Liver (tissue), 9 donors: ENCODE data around the gene DNAAF3. TPM values are rescaled to one million over a fixed set of nuclear protein-coding genes. Genes with fewer than 3 reads are reported as not detected.

Experiments used
- DNase-seq: peaks from one replicate; pipeline ENCODE4 v3.0.0-alpha.2; 2017; ENCODE audit warnings: low spot score
- H3K27ac ChIP-seq, 2 donors: one replicate each; pipeline ENCODE4 v1.7.0; 2013; ENCODE audit warnings: inconsistent platforms in 2 of 2, low read length in 2 of 2, control low read depth in 1 of 2, low read depth in 1 of 2, mild to moderate bottlenecking in 1 of 2
- H3K27me3 ChIP-seq, 4 donors: one replicate each; pipeline versions ENCODE4 v1.6.1 to v1.7.0; 2013; ENCODE audit warnings: low read length in 3 of 4, inconsistent platforms in 1 of 4, mild to moderate bottlenecking in 1 of 4, moderate library complexity in 1 of 4; ENCODE audit not compliant: control insufficient read depth in 4 of 4, insufficient read depth in 4 of 4
- H3K36me3 ChIP-seq, 4 donors: one replicate each; pipeline versions ENCODE4 v1.6.1 to v1.7.0; 2013; ENCODE audit warnings: low read length in 3 of 4, mild to moderate bottlenecking in 3 of 4, low read depth in 1 of 4, moderate library complexity in 1 of 4; ENCODE audit not compliant: control insufficient read depth in 4 of 4, insufficient read depth in 3 of 4
- H3K4me1 ChIP-seq, 4 donors: one replicate each; pipeline versions ENCODE4 v1.6.1 to v1.7.0; 2013; ENCODE audit warnings: low read length in 3 of 4, mild to moderate bottlenecking in 3 of 4, moderate library complexity in 1 of 4; ENCODE audit not compliant: control insufficient read depth in 4 of 4, insufficient read depth in 4 of 4
- H3K4me3 ChIP-seq, 3 donors: one replicate each; pipeline versions ENCODE4 v1.6.1 to v1.7.0; 2013; ENCODE audit warnings: low read length in 3 of 3, control low read depth in 1 of 3, low read depth in 1 of 3, mild to moderate bottlenecking in 1 of 3
- H3K9ac ChIP-seq, 2 donors: one replicate each; pipeline ENCODE4 v1.7.0; 2013; ENCODE audit warnings: low read length in 2 of 2, mild to moderate bottlenecking in 2 of 2, moderate library complexity in 2 of 2, control low read depth in 1 of 2, low read depth in 1 of 2
- H3K9me3 ChIP-seq, 4 donors: one replicate each; pipeline versions ENCODE4 v1.6.1 to v1.7.0; 2013; ENCODE audit warnings: low read length in 3 of 4; ENCODE audit not compliant: control insufficient read depth in 4 of 4
- ATF3 ChIP-seq: IDR thresholded peaks from 2 replicates; pipeline ENCODE4 v1.6.1; 2016; ENCODE audit warnings: antibody characterized with exemption
- CTCF ChIP-seq: fragments of 150-350 bp; IDR thresholded peaks from 2 replicates; pipeline ENCODE4 v1.5.1; 2017; ENCODE audit warnings: improper control_type of control experiment, low read depth, low read length; ENCODE audit not compliant: missing input control
- EGR1 ChIP-seq, 2 donors: IDR thresholded peaks; 2 replicates each; pipeline ENCODE4 v1.6.1; 2016 to 2018; ENCODE audit warnings: antibody characterized with exemption in 2 of 2, low read depth in 2 of 2
- FOXA1 ChIP-seq: IDR thresholded peaks from 2 replicates; pipeline ENCODE4 v1.6.1; 2016; ENCODE audit warnings: antibody characterized with exemption
- FOXA2 ChIP-seq: IDR thresholded peaks from 2 replicates; pipeline ENCODE4 v1.6.1; 2016; ENCODE audit warnings: antibody characterized with exemption
- GABPA ChIP-seq, 2 donors: IDR thresholded peaks in 1 of 2; conservative IDR thresholded peaks in 1 of 2; 2 replicates each; pipeline ENCODE4 v1.6.1; 2016; ENCODE audit warnings: antibody characterized with exemption in 2 of 2, mild to moderate bottlenecking in 1 of 2, moderate library complexity in 1 of 2
- HNF4A ChIP-seq, 2 donors: conservative IDR thresholded peaks; 2 replicates each; pipeline ENCODE4 v1.6.1; 2016; ENCODE audit warnings: antibody characterized with exemption in 2 of 2, mild to moderate bottlenecking in 2 of 2
- HNF4G ChIP-seq: IDR thresholded peaks from 2 replicates; pipeline ENCODE4 v1.6.1; 2016; ENCODE audit warnings: antibody characterized with exemption
- JUND ChIP-seq, 2 donors: IDR thresholded peaks; 2 replicates each; pipeline ENCODE4 v1.6.1; 2016; ENCODE audit warnings: antibody characterized with exemption in 2 of 2
- MAX ChIP-seq: IDR thresholded peaks from 2 replicates; pipeline ENCODE4 v1.6.1; 2016; ENCODE audit warnings: antibody characterized with exemption
- NR2F2 ChIP-seq: IDR thresholded peaks from 2 replicates; pipeline ENCODE4 v1.6.1; 2016; ENCODE audit warnings: antibody characterized with exemption
- RAD21 ChIP-seq, 2 donors: IDR thresholded peaks; 2 replicates each; pipeline ENCODE4 v1.6.1; 2016; ENCODE audit warnings: antibody characterized with exemption in 2 of 2, mild to moderate bottlenecking in 2 of 2
- REST ChIP-seq: IDR thresholded peaks from 2 replicates; pipeline ENCODE4 v1.6.1; 2016; ENCODE audit warnings: antibody characterized with exemption, mild to moderate bottlenecking
- RXRA ChIP-seq, 2 donors: IDR thresholded peaks; 2 replicates each; pipeline ENCODE4 v1.6.1; 2017 to 2018; ENCODE audit warnings: antibody characterized with exemption in 2 of 2, mild to moderate bottlenecking in 1 of 2
- SP1 ChIP-seq: IDR thresholded peaks from 2 replicates; pipeline ENCODE4 v1.6.1; 2018; ENCODE audit warnings: antibody characterized with exemption, mild to moderate bottlenecking
- TAF1 ChIP-seq: conservative IDR thresholded peaks from 2 replicates; pipeline ENCODE4 v1.6.1; 2016; ENCODE audit warnings: antibody characterized with exemption, mild to moderate bottlenecking
- YY1 ChIP-seq: IDR thresholded peaks from 2 replicates; pipeline ENCODE4 v1.6.1; 2016; ENCODE audit warnings: antibody characterized with exemption, mild to moderate bottlenecking
- ZBTB33 ChIP-seq: IDR thresholded peaks from 2 replicates; pipeline ENCODE4 v1.6.1; 2016; ENCODE audit warnings: antibody characterized with exemption
- WGBS: extraction: QIAGEN DNeasy Blood & Tissue Kit; methylation state at CpG from one replicate; pipeline ENCODE4 v1.1.7; 2013; 5-methylcytosine and 5-hydroxymethylcytosine counted together
- polyA plus RNA-seq, 2 donors: library from polyadenylated mRNA; stranded (reverse) in 1 of 2; unstranded in 1 of 2; fragments of 200-250 nt in 1 of 2; fragments of >200 nt in 1 of 2; fragmentation: Nextera tagmentation in 1 of 2; extraction: Ambion mirVana in 1 of 2; gene quantifications; one replicate each; pipeline versions ENCODE4 v1.2.1 to v1.2.3, GENCODE V29; 2013 to 2015
- total RNA-seq, 2 donors: library from RNA; depleted of rRNA; stranded (reverse); fragments of >200 nt; gene quantifications; one replicate each; pipeline ENCODE4 v1.2.3, GENCODE V29; 2014
- donor health status: healthy.
- donor health status: healthy.
- donor health status: healthy.
- donor health status: healthy.
- donor health status: healthy.

The DNAAF3 gene
- total and polyA plus RNA-seq, 4 donors = 0.18 to 0.64 (median 0.37) TPM

GRCh38 chr19:55197528-55197927, 31.1 kb upstream of the DNAAF3 start:
- H3K9me3 ChIP-seq = no peaks in the 10 kb centered on the region
- WGBS = 83% methylated on average over 4 of the region's 4 CpGs
- no peaks in the 10 kb centered on the region for H3K4me1 ChIP-seq
- no peak for TF ChIP-seq TAF1
- TF ChIP-seq EGR1 (IDR thresholded peaks at IDR 0.05; ENCODE audit: low read depth in 2 of 2) = no peak
- no peak for TF ChIP-seq RAD21 (IDR thresholded peaks at IDR 0.05)
- TF ChIP-seq YY1 = no peak
- no peak for TF ChIP-seq CTCF
- TF ChIP-seq REST = no peak
- no peak for TF ChIP-seq JUND (IDR thresholded peaks at IDR 0.05)
- no peak for TF ChIP-seq MAX
- TF ChIP-seq HNF4A (conservative IDR thresholded peaks at IDR 0.05) = no peak
- no peak for TF ChIP-seq FOXA1
- TF ChIP-seq ATF3 = no peak
- TF ChIP-seq NR2F2 = no peak
- TF ChIP-seq GABPA (IDR thresholded peaks at IDR 0.05 in 1 of 2, conservative IDR thresholded peaks at IDR 0.05 in 1 of 2) = no peak
- no peak for TF ChIP-seq RXRA (IDR thresholded peaks at IDR 0.05)
- TF ChIP-seq FOXA2 = no peak
- no peak for TF ChIP-seq ZBTB33
- no peak for TF ChIP-seq SP1
- H3K27me3 ChIP-seq = no peaks in the 10 kb centered on the region
- peaks cover 0 to 3% (median 1%) of the 10 kb centered on the region in 4 donors for H3K36me3 ChIP-seq
- no peak overlapping the region for H3K27ac ChIP-seq
- H3K4me3 ChIP-seq = no peak overlapping the region
- DNase-seq = no peak
- H3K9ac ChIP-seq = no peak overlapping the region

DNA sequence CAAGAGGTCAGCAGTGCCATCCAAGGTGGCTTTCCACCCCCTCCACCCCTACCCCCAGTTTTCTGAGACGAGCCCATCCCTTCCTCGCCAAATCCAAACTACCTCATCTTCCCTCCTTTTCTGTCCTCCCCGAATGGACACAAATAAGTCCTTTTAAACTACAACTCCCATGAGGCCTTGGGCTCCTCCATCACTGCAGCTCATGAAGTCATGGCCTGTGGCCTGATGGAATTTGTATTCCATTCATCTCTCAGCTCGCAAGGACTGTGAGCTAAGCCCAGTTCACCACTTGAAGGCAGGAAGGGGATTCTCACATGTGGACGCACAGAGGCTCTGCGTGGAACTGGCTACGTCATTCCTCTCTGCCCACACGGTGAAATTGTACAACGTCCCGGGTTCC, 30.4 kb upstream of the DNAAF3 start:
- Histone ChIP-seq H3K36me3 (peaks cover 0 to 3% (median 1%) of the 10 kb centered on the region in 4 donors), H3K9ac (no peak overlapping the region), H3K4me1 (no peaks in the 10 kb centered on the region), H3K9me3 (no peaks in the 10 kb centered on the region), H3K27me3 (no peaks in the 10 kb centered on the region), H3K27ac (no peak overlapping the region), H3K4me3 (no peak overlapping the region)
- 94% methylated on average over 10 of the region's 10 CpGs for WGBS
- no peak for TF ChIP-seq HNF4A (conservative IDR thresholded peaks at IDR 0.05)
- TF ChIP-seq EGR1 (IDR thresholded peaks at IDR 0.05; ENCODE audit: low read depth in 2 of 2) = no peak
- TF ChIP-seq RAD21 (IDR thresholded peaks at IDR 0.05) = no peak
- TF ChIP-seq GABPA (IDR thresholded peaks at IDR 0.05 in 1 of 2, conservative IDR thresholded peaks at IDR 0.05 in 1 of 2) = no peak
- TF ChIP-seq CTCF = no peak
- TF ChIP-seq YY1 = no peak
- TF ChIP-seq HNF4G = no peak
- no peak for TF ChIP-seq ZBTB33
- TF ChIP-seq RXRA (IDR thresholded peaks at IDR 0.05) = no peak
- TF ChIP-seq NR2F2 = no peak
- no peak for TF ChIP-seq TAF1
- DNase-seq = no peak
